Measurements from ENCODE around the gene HIPK2. TPM values are rescaled to one million over a fixed set of nuclear protein-coding genes. Genes with fewer than 3 reads are reported as not detected.

The HIPK2 gene
- total and polyA plus RNA-seq, 2 experiments from 2014 or later = 7.3 to 16.9 TPM

DNA sequence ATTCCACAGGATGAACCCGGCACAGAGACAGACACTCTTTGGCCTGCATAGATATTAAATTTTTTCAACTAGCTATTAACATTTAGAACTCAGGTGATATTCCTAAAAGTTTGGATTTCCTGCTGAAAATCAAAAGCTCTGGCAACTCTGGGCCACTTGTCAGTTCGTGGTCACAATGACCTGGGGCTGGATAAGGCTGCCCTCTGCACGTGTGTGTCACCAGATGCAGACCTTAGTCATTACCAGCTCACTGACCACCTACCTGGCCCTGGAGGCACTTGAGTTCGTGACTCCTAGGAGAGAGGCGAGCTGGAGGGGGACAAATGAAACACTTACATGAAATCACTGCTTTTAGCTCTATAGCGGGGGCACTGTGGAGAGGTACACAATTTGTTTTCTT, 126.5 kb downstream of the HIPK2 start (continued):
- TF ChIP-seq EZH2phosphoT487 (IDR thresholded peaks at IDR 0.05; ENCODE audit: unreplicated experiment) = no peak
- no peak for TF ChIP-seq ZNF114 (CRISPR knock-in tag; IDR thresholded peaks at IDR 0.05)
- TF ChIP-seq JUNB (IDR thresholded peaks at IDR 0.05; ENCODE audit: unreplicated experiment) = no peak

DNA sequence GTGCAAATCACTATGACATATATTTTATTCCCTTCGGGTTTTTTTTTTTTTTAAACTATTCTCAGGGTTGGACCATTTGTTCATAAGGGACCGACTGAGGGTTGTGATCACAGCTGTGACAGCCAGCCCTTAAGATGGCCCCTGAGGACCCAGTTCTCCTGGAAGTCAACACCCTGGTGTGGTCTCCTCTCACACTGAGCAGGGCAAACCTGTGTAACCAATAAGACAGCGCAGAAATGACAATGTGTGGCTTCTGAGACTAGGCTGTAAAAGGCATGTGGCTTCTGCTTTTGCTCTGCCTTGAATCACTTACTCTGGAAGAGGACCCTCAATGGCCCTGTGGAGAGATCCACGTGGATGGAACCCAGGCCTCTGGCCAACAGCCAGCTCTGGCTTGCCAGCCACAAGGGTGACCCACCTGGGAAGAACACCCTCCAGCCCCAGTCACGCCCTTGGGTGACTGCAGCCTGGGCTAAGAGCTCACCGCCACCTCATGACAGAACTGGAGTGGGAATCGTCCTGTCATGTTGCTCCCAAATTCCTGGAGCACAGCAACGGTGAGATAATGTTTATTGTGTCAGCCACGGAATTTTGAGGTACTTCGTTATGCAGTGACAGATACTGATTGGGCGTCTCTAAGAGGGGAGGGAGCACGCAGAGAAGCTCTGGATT, 127.2 kb downstream of the HIPK2 start:
- DNase-seq (ENCODE audit: low spot score) = no peak
- no peaks in the 10 kb centered on the region for H3K36me3 ChIP-seq (ENCODE audit: insufficient read depth)
- H3K4me2 ChIP-seq = no peak overlapping the region
- H4K20me1 ChIP-seq (replicated peaks; ENCODE audit: insufficient read depth) = no peaks in the 10 kb centered on the region; the same call in 1 of the 2 replicates
- peaks cover 21% of the 10 kb centered on the region for H3K4me1 ChIP-seq (ENCODE audit: insufficient read depth)
- no peaks in the 10 kb centered on the region for H3K79me2 ChIP-seq (replicated peaks; ENCODE audit: insufficient read depth)
- Mint-ChIP-seq H3K27me3 (ENCODE audit: insufficient read depth, low read depth, poor library complexity) (peaks cover 13% of the 10 kb centered on the region), H3K9me3 (no peaks in the 10 kb centered on the region), H3K4me1 (peaks cover 38% of the 10 kb centered on the region), H3K27ac (no peak overlapping the region), H3K4me3 (no peak overlapping the region), H3K36me3 (ENCODE audit: low read depth) (no peaks in the 10 kb centered on the region)
- no peak overlapping the region for H2AFZ ChIP-seq
- no peaks in the 10 kb centered on the region for H3K9me2 ChIP-seq (ENCODE audit: insufficient read depth)
- no peak overlapping the region for H3K4me3 ChIP-seq
- no peak overlapping the region for H3K27ac ChIP-seq (ENCODE audit: low read depth)
- H3F3A ChIP-seq (replicated peaks; ENCODE audit: low read depth) = no peaks in the 10 kb centered on the region
- ATAC-seq = no peak
- no peaks in the 10 kb centered on the region for H3K27me3 ChIP-seq (ENCODE audit: insufficient read depth)
- TF ChIP-seq ZNF114 (CRISPR knock-in tag; IDR thresholded peaks at IDR 0.05) (no peak), CREB1 (CRISPR knock-in tag; IDR thresholded peaks at IDR 0.05; ENCODE audit: low read depth) (no peak), ZNF331 (CRISPR knock-in tag; IDR thresholded peaks at IDR 0.05; ENCODE audit: low read depth) (no peak), EZH2phosphoT487 (IDR thresholded peaks at IDR 0.05; ENCODE audit: unreplicated experiment) (no peak), JUNB (IDR thresholded peaks at IDR 0.05; ENCODE audit: unreplicated experiment) (no peak), STAT1 (IDR thresholded peaks at IDR 0.05; ENCODE audit: unreplicated experiment) (no peak), POLR2AphosphoS5 (IDR thresholded peaks at IDR 0.05; ENCODE audit: low read depth) (no peak), EZH2 (IDR thresholded peaks at IDR 0.05; ENCODE audit: low read depth, unreplicated experiment) (no peak)
- TF ChIP-seq, protein P1, sequence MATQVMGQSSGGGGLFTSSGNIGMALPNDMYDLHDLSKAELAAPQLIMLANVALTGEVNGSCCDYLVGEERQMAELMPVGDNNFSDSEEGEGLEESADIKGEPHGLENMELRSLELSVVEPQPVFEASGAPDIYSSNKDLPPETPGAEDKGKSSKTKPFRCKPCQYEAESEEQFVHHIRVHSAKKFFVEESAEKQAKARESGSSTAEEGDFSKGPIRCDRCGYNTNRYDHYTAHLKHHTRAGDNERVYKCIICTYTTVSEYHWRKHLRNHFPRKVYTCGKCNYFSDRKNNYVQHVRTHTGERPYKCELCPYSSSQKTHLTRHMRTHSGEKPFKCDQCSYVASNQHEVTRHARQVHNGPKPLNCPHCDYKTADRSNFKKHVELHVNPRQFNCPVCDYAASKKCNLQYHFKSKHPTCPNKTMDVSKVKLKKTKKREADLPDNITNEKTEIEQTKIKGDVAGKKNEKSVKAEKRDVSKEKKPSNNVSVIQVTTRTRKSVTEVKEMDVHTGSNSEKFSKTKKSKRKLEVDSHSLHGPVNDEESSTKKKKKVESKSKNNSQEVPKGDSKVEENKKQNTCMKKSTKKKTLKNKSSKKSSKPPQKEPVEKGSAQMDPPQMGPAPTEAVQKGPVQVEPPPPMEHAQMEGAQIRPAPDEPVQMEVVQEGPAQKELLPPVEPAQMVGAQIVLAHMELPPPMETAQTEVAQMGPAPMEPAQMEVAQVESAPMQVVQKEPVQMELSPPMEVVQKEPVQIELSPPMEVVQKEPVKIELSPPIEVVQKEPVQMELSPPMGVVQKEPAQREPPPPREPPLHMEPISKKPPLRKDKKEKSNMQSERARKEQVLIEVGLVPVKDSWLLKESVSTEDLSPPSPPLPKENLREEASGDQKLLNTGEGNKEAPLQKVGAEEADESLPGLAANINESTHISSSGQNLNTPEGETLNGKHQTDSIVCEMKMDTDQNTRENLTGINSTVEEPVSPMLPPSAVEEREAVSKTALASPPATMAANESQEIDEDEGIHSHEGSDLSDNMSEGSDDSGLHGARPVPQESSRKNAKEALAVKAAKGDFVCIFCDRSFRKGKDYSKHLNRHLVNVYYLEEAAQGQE (IDR thresholded peaks at IDR 0.05; ENCODE audit: unreplicated experiment) = no peak
- TF ChIP-seq, protein P2, sequence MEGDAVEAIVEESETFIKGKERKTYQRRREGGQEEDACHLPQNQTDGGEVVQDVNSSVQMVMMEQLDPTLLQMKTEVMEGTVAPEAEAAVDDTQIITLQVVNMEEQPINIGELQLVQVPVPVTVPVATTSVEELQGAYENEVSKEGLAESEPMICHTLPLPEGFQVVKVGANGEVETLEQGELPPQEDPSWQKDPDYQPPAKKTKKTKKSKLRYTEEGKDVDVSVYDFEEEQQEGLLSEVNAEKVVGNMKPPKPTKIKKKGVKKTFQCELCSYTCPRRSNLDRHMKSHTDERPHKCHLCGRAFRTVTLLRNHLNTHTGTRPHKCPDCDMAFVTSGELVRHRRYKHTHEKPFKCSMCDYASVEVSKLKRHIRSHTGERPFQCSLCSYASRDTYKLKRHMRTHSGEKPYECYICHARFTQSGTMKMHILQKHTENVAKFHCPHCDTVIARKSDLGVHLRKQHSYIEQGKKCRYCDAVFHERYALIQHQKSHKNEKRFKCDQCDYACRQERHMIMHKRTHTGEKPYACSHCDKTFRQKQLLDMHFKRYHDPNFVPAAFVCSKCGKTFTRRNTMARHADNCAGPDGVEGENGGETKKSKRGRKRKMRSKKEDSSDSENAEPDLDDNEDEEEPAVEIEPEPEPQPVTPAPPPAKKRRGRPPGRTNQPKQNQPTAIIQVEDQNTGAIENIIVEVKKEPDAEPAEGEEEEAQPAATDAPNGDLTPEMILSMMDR (conservative IDR thresholded peaks at IDR 0.05; ENCODE audit: low read depth in 2 of 2) = no peak
- TF ChIP-seq, protein P3, sequence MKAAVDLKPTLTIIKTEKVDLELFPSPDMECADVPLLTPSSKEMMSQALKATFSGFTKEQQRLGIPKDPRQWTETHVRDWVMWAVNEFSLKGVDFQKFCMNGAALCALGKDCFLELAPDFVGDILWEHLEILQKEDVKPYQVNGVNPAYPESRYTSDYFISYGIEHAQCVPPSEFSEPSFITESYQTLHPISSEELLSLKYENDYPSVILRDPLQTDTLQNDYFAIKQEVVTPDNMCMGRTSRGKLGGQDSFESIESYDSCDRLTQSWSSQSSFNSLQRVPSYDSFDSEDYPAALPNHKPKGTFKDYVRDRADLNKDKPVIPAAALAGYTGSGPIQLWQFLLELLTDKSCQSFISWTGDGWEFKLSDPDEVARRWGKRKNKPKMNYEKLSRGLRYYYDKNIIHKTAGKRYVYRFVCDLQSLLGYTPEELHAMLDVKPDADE (IDR thresholded peaks at IDR 0.05) = no peak
- TF ChIP-seq, protein P4, sequence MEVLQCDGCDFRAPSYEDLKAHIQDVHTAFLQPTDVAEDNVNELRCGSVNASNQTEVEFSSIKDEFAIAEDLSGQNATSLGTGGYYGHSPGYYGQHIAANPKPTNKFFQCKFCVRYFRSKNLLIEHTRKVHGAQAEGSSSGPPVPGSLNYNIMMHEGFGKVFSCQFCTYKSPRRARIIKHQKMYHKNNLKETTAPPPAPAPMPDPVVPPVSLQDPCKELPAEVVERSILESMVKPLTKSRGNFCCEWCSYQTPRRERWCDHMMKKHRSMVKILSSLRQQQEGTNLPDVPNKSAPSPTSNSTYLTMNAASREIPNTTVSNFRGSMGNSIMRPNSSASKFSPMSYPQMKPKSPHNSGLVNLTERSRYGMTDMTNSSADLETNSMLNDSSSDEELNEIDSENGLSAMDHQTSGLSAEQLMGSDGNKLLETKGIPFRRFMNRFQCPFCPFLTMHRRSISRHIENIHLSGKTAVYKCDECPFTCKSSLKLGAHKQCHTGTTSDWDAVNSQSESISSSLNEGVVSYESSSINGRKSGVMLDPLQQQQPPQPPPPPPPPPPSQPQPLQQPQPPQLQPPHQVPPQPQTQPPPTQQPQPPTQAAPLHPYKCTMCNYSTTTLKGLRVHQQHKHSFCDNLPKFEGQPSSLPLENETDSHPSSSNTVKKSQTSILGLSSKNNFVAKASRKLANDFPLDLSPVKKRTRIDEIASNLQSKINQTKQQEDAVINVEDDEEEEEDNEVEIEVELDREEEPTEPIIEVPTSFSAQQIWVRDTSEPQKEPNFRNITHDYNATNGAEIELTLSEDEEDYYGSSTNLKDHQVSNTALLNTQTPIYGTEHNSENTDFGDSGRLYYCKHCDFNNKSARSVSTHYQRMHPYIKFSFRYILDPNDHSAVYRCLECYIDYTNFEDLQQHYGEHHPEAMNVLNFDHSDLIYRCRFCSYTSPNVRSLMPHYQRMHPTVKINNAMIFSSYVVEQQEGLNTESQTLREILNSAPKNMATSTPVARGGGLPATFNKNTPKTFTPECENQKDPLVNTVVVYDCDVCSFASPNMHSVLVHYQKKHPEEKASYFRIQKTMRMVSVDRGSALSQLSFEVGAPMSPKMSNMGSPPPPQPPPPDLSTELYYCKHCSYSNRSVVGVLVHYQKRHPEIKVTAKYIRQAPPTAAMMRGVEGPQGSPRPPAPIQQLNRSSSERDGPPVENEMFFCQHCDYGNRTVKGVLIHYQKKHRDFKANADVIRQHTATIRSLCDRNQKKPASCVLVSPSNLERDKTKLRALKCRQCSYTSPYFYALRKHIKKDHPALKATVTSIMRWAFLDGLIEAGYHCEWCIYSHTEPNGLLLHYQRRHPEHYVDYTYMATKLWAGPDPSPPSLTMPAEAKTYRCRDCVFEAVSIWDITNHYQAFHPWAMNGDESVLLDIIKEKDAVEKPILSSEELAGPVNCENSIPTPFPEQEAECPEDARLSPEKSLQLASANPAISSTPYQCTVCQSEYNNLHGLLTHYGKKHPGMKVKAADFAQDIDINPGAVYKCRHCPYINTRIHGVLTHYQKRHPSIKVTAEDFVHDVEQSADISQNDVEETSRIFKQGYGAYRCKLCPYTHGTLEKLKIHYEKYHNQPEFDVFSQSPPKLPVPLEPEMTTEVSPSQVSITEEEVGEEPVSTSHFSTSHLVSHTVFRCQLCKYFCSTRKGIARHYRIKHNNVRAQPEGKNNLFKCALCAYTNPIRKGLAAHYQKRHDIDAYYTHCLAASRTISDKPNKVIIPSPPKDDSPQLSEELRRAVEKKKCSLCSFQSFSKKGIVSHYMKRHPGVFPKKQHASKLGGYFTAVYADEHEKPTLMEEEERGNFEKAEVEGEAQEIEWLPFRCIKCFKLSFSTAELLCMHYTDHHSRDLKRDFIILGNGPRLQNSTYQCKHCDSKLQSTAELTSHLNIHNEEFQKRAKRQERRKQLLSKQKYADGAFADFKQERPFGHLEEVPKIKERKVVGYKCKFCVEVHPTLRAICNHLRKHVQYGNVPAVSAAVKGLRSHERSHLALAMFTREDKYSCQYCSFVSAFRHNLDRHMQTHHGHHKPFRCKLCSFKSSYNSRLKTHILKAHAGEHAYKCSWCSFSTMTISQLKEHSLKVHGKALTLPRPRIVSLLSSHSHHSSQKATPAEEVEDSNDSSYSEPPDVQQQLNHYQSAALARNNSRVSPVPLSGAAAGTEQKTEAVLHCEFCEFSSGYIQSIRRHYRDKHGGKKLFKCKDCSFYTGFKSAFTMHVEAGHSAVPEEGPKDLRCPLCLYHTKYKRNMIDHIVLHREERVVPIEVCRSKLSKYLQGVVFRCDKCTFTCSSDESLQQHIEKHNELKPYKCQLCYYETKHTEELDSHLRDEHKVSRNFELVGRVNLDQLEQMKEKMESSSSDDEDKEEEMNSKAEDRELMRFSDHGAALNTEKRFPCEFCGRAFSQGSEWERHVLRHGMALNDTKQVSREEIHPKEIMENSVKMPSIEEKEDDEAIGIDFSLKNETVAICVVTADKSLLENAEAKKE (CRISPR knock-in tag; IDR thresholded peaks at IDR 0.05) = no peak

Measured in GM23338 (cell line).